IPS-NIHi7 (cell line): Measurements from ENCODE around the gene PDIA2.
"Not testable (repeated sequence)": the region's sequence is repeated elsewhere in the genome, so short reads cannot be mapped to it uniquely, and the experiment has no call there.

Experiments used
- DNase-seq: peaks from one replicate; pipeline ENCODE4 v3.0.0; 2012; ENCODE audit warnings: mixed read lengths; ENCODE audit errors: extremely low spot score

PDIA2 gene

DNA sequence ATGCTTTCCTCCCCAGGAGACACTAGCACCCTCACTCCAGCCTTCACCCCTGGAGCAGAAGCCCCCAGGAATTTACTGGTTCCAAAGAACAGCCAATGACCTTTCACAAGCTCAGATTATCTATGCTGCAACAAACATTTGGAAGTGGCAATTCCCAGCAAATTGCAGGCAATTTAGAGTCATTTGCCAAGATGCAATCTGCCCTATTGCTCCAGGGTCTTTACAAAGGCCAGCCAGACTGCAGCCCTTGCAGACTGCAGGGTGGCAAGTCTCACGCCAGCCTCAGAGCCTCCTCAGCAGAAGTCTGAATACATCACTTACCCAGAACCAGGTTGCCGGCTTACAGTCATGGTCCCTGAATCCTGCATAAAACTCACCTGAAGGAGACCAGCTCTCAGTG is 47.8 kb downstream of the PDIA2 start:
- no peak for DNase-seq

DNA sequence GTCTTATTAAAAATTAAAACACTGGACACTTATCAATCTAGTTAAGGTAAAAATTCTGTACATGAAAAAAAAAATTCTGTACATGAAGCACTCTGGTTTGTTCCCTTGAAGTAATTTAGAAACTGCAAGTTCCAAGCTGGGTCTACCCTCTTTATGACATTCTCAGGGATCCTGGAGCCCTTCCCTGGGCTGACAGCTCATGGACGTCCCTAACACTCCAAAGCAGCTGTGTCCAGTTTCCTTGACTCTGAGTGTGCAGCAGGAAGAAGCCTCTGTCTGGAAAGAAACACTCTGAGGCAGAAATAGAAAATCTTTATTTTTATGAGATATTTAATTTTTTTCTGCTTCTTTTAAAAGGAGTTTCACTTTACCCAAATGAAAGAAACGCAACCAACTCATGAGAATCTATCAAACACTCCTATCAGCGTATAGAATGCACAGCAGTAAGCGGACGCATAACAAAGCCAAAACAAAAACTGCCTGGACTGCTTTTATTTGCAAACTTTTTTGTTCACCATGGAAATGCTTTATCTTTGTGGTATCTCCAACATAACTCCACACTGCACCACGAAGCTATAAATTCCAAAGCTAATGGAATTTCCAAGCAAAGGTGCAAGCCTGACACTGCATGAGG is 48.3 kb downstream of the PDIA2 start:
- not testable (repeated sequence) for DNase-seq

DNA sequence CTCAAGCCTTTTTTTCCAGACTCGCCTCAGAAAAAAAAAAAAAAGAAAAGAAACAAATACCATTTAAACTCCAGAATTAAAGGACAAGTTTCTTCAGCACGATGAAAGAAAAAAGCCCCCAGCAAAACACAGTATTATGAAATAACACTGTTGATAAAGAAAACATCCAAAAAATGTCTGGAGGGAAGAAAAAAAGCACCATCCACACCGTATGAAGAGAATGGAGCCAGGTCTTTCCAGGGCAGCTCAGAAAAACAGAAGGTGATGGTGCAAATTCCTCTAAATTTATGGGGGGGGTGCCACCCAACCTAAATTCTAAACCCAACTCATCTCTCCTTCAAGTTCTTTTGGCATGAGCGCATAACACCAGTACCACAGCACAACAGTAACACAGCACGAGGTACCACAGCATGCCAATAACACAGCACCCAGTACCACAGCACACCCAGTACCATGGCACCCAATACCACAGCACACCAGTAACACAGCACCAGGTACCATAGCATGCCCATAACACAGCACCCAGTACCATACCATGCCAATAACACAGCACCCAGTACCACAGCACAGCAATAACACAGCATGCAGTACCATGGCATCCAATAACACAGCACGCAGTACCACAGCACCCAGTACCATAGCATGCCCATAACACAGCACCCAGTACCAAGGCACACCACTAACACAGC is 50.6 kb downstream of the PDIA2 start:
- DNase-seq: no peak

DNA sequence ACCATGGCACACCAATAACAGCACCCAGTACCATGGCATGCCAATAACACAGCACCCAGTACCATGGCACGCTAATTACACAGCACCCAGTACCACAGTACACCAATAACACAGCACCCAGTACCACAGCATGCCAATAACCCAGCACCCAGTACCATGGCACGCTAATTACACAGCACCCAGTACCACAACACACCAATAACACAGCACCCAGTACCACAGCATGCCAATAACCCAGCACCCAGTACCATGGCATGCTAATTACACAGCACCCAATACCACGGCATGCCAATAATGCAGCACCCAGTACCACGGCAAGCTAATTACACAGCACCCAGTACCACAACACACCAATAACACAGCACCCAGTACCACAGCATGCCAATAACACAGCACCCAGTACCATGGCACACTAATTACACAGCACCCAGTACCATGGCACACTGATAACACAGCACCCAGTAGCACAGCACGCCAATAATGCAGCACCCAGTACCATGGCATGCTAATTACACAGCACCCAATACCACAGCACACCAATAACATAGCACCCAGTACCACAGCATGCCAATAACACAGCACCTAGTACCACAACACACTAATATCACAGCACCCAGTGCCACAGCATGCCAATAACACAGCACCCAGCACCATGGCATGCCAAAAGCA is 51.3 kb downstream of the PDIA2 start:
- DNase-seq: not testable (repeated sequence)

DNA sequence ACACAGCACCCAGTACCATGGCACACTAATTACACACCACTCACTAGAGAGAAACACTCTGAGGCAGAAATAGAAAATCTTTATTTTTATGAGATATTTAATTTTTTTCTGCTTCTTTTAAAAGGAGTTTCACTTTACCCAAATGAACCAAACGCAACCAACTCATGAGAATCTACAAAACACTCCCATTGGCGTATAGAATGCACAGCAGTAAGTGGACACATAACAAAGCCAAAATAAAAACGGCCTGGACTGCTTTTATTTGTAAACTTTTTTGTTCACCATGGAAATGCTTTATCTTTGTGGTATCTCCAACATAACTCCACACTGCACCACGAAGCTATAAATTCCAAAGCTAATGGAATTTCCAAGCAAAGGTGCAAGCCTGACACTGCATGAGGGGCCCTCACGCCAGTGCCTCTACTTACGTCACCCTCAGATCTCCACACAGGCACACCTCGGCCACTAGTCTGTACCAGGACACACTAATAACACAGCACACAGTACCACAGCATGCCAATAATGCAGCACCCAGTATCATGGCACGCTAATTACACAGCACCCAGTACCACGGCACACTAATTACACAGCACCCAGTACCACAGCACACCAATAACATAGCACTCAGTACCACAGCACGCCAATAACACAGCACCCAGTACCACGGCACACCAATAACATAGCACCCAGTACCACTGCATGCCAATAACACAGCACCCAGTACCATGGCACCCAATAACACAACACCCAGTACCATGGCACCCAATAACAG is 52.1 kb downstream of the PDIA2 start:
- not testable (repeated sequence) for DNase-seq

DNA sequence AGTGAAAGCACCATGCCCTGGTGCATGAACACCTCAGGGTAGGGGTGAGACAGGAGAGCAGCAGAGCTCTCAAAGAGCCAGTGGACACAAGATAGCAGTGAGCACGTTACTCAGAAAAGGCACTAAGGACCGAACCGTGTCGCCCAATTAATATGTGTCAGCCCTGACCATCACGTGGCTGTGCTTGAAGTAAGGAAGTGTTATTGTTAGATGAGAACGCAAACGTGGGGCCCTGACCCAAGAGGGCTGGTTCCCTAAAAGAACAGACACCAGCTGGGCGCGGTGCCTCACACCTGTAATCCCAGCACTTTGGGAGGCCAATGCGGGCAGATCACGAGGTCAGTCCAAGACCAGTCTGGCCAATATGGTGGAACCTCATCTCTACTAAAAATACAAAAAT is 53.3 kb downstream of the PDIA2 start:
- DNase-seq: no peak
